ENCODE data around the gene LETMD1. TPM values are rescaled to one million over a fixed set of nuclear protein-coding genes. Genes with fewer than 3 reads are reported as not detected.

The LETMD1 gene
- total and polyA plus RNA-seq, 2 of the 8 experiments (the other 6 are each of a cell fraction or from before 2014, with no cell fraction given): 39.4 to 65.3 TPM

Small RNAs within 50 kb of the gene (small RNA-seq; reads per million reads assigned to genes)
- gene RNU6-1273P (ENCODE audit: insufficient read depth) (not detected), gene RNU6-87P (ENCODE audit: insufficient read depth) (not detected)

Other genes starting within 250 kb of the LETMD1 start
- gene TMPRSS12, start 205.4 kb upstream of the LETMD1 start, total RNA-seq (2021; fragmentation: NEBNext Ultra II Directional; extraction: Animal tissue kit (Norgen Biotek cat#: 25700)): not detected in 2 replicates
- gene TMPRSS12, start 205.4 kb upstream of the LETMD1 start, polyA plus RNA-seq (2011; rRNA removed): not detected in 2 replicates
- gene HIGD1C, start 95.8 kb upstream of the LETMD1 start, total RNA-seq (2021; fragmentation: NEBNext Ultra II Directional; extraction: Animal tissue kit (Norgen Biotek cat#: 25700)): not detected in 2 replicates
- not detected in 2 replicates for gene HIGD1C, start 95.8 kb upstream of the LETMD1 start, polyA plus RNA-seq (2011; rRNA removed)
- 59.3 and 61.5 TPM in 2 replicates for gene SLC11A2, start 21.9 kb upstream of the LETMD1 start, total RNA-seq (2021; fragmentation: NEBNext Ultra II Directional; extraction: Animal tissue kit (Norgen Biotek cat#: 25700))
- 42.8 and 55.0 TPM in 2 replicates for gene SLC11A2, start 21.9 kb upstream of the LETMD1 start, polyA plus RNA-seq (2011; rRNA removed)
- 31.9 and 34.0 TPM in 2 replicates for gene CSRNP2, start 35.3 kb downstream of the LETMD1 start, total RNA-seq (2021; fragmentation: NEBNext Ultra II Directional; extraction: Animal tissue kit (Norgen Biotek cat#: 25700))
- 11.3 and 13.7 TPM in 2 replicates for gene CSRNP2, start 35.3 kb downstream of the LETMD1 start, polyA plus RNA-seq (2011; rRNA removed)
- gene TFCP2, start 124.8 kb downstream of the LETMD1 start, total RNA-seq (2021; fragmentation: NEBNext Ultra II Directional; extraction: Animal tissue kit (Norgen Biotek cat#: 25700)): 44.5 and 49.2 TPM in 2 replicates
- gene TFCP2, start 124.8 kb downstream of the LETMD1 start, polyA plus RNA-seq (2011; rRNA removed): 14.4 and 19.8 TPM in 2 replicates
- 6.8 and 8.7 TPM in 2 replicates for gene POU6F1, start 169.7 kb downstream of the LETMD1 start, total RNA-seq (2021; fragmentation: NEBNext Ultra II Directional; extraction: Animal tissue kit (Norgen Biotek cat#: 25700))
- 5.6 and 7.5 TPM in 2 replicates for gene POU6F1, start 169.7 kb downstream of the LETMD1 start, polyA plus RNA-seq (2011; rRNA removed)
- 24.9 and 27.1 TPM in 2 replicates for gene DAZAP2, start 190.5 kb downstream of the LETMD1 start, total RNA-seq (2021; fragmentation: NEBNext Ultra II Directional; extraction: Animal tissue kit (Norgen Biotek cat#: 25700))
- 64.7 and 77.2 TPM in 2 replicates for gene DAZAP2, start 190.5 kb downstream of the LETMD1 start, polyA plus RNA-seq (2011; rRNA removed)
- gene SMAGP, start 222.1 kb downstream of the LETMD1 start, total RNA-seq (2021; fragmentation: NEBNext Ultra II Directional; extraction: Animal tissue kit (Norgen Biotek cat#: 25700)): 9.2 and 9.4 TPM in 2 replicates
- gene SMAGP, start 222.1 kb downstream of the LETMD1 start, polyA plus RNA-seq (2011; rRNA removed): 12.7 and 13.9 TPM in 2 replicates